Karpas-422 (cell line): ENCODE results near the gene USP3. TPM values are rescaled to one million over a fixed set of nuclear protein-coding genes. Genes with fewer than 3 reads are reported as not detected.
"Not testable (repeated sequence)": the region's sequence is repeated elsewhere in the genome, so short reads cannot be mapped to it uniquely, and the experiment has no call there.

Experiments
- DNase-seq: peaks from one replicate; pipeline ENCODE4 v3.0.0-alpha.2; 2015
- H2AFZ ChIP-seq: fragments of 200-600 bp; sonication (generic); 2 replicates; pipeline ENCODE4 v1.6.1; 2014; ENCODE audit warnings: antibody characterized with exemption, low read length, mixed read lengths
- H3K27ac ChIP-seq: fragments of 200-600 bp; sonication (generic); 2 replicates; pipeline ENCODE4 v1.5.1; 2014; ENCODE audit warnings: mild to moderate bottlenecking, low read length, moderate library complexity
- H3K27me3 ChIP-seq: fragments of 200-600 bp; sonication (generic); 2 replicates; pipeline ENCODE4 v1.6.1; 2014; ENCODE audit warnings: low read length, mixed read lengths
- H3K36me3 ChIP-seq: fragments of 200-600 bp; sonication (generic); 2 replicates; pipeline ENCODE4 v1.6.1; 2014; ENCODE audit warnings: low read length, mixed read lengths; ENCODE audit not compliant: insufficient read depth
- H3K4me1 ChIP-seq: fragments of 200-600 bp; sonication (generic); 2 replicates; pipeline ENCODE4 v1.6.1; 2014; ENCODE audit warnings: mild to moderate bottlenecking, low read length, mixed read lengths
- H3K4me2 ChIP-seq: fragments of 200-600 bp; sonication (generic); 2 replicates; pipeline ENCODE4 v1.6.1; 2014; ENCODE audit warnings: low read length, low read depth, mild to moderate bottlenecking; ENCODE audit not compliant: poor library complexity, severe bottlenecking
- H3K4me3 ChIP-seq: fragments of 200-600 bp; sonication (generic); 2 replicates; pipeline ENCODE4 v1.5.1; 2014; ENCODE audit warnings: mild to moderate bottlenecking, antibody characterized with exemption, low read length, mixed read lengths
- H3K79me2 ChIP-seq: fragments of 200-600 bp; sonication (generic); 2 replicates; pipeline ENCODE4 v1.6.1; 2014; ENCODE audit warnings: mild to moderate bottlenecking, low read length, mixed read lengths
- H3K9ac ChIP-seq: fragments of 200-600 bp; sonication (generic); 2 replicates; pipeline ENCODE4 v1.6.0; 2014; ENCODE audit warnings: low read length
- H3K9me2 ChIP-seq: fragments of 200-600 bp; sonication (generic), shearing (Covaris generic); replicated peaks from 2 replicates; pipeline ENCODE4 v1.6.0; 2014; ENCODE audit warnings: mild to moderate bottlenecking, low read length, moderate library complexity; ENCODE audit not compliant: insufficient read depth
- H3K9me3 ChIP-seq: fragments of 300-700, 200-600 bp; sonication (generic); 2 replicates; pipeline ENCODE4 v1.6.1; 2014; ENCODE audit warnings: low read length, mixed read lengths
- H4K20me1 ChIP-seq: fragments of 200-600 bp; sonication (generic); 2 replicates; pipeline ENCODE4 v1.6.1; 2014; ENCODE audit warnings: mild to moderate bottlenecking, antibody characterized with exemption, low read length, low read depth; ENCODE audit not compliant: insufficient read depth
- total RNA-seq: library from RNA; depleted of rRNA; stranded (reverse); fragments of >200 nt; shearing (Covaris generic); gene quantifications from 2 replicates; pipeline ENCODE4 v1.2.3, GENCODE V29; 2014; ENCODE audit warnings: low replicate concordance

The USP3 gene
- total RNA-seq, 1 experiment from 2014 or later, result 15.4 TPM

- H4K20me1 ChIP-seq, result no peaks in the 10 kb centered on the region
- H3K36me3 ChIP-seq, result no peaks in the 10 kb centered on the region
- H3K9ac ChIP-seq, result no peak overlapping the region
- DNase-seq, result no peak
- no peaks in the 10 kb centered on the region for H3K27me3 ChIP-seq
- no peaks in the 10 kb centered on the region for H3K9me2 ChIP-seq
- no peak overlapping the region for H3K27ac ChIP-seq
- peaks cover 7% of the 10 kb centered on the region for H3K4me1 ChIP-seq
- no peak overlapping the region for H2AFZ ChIP-seq
- no peaks in the 10 kb centered on the region for H3K79me2 ChIP-seq
- no peak overlapping the region for H3K4me2 ChIP-seq
- H3K4me3 ChIP-seq, result no peak overlapping the region
- H3K9me3 ChIP-seq, result no peaks in the 10 kb centered on the region
Measured at GRCh38 chr15:63482874-63483323, 21.5 kb upstream of the USP3 start.

GRCh38 chr15:63483521-63484371, 20.6 kb upstream of the USP3 start:
- Histone ChIP-seq H2AFZ (no peak overlapping the region), H3K27ac (no peak overlapping the region), H3K9me2 (no peaks in the 10 kb centered on the region), H3K4me1 (peaks cover 7% of the 10 kb centered on the region), H3K27me3 (no peaks in the 10 kb centered on the region), H3K9me3 (no peaks in the 10 kb centered on the region), H4K20me1 (no peaks in the 10 kb centered on the region), H3K79me2 (no peaks in the 10 kb centered on the region), H3K9ac (no peak overlapping the region), H3K4me3 (no peak overlapping the region), H3K36me3 (no peaks in the 10 kb centered on the region), H3K4me2 (no peak overlapping the region)
- no peak for DNase-seq

DNA sequence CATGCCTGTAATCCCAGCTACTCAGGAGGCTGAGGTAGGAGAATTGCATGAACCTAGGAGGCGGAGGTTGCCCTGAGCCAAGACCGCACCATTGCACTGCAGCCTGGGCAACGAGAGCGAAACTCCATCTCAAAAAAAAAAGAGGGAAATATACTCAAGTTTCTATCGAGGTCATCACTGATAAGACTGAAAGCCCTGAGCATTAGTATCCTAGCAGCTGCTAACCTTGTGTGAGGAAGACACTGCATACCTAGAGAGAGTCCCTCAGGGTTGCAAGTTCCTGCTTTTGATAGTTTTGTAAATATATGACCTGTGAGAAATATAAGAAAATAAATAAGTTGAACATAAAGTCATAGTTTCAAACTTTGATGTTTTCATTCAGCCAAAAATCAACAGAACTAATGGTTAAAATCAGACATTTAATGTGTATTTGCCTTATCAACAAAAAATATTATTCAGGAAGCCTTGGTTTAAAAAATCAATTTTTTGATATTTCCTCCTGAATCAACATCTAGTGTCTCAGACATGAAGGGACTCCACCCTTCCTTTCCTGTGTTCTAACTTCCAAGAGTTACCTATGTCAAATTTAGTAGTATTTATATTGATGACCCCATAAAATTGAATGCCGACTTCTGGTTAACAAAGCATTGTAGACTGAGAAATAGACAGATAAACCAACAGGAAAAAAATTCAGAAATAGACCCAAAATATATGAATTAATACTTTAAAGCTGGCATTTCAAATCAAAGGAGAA, 19.8 kb upstream of the USP3 start:
- Histone ChIP-seq H3K4me2 (no peak overlapping the region), H3K9ac (no peak overlapping the region), H3K79me2 (no peaks in the 10 kb centered on the region), H3K36me3 (no peaks in the 10 kb centered on the region), H3K4me1 (peaks cover 4% of the 10 kb centered on the region), H3K9me3 (no peaks in the 10 kb centered on the region), H4K20me1 (no peaks in the 10 kb centered on the region), H2AFZ (no peak overlapping the region), H3K27ac (no peak overlapping the region), H3K4me3 (no peak overlapping the region), H3K9me2 (no peaks in the 10 kb centered on the region), H3K27me3 (no peaks in the 10 kb centered on the region)
- no peak for DNase-seq

GRCh38 chr15:63487076-63487757, 17.2 kb upstream of the USP3 start:
- Histone ChIP-seq H3K9ac (no peak overlapping the region), H3K9me2 (no peaks in the 10 kb centered on the region), H3K9me3 (no peaks in the 10 kb centered on the region), H3K4me2 (no peak overlapping the region), H3K4me3 (no peak overlapping the region), H3K4me1 (peaks cover 10% of the 10 kb centered on the region), H3K27ac (no peak overlapping the region), H3K79me2 (no peaks in the 10 kb centered on the region), H3K36me3 (no peaks in the 10 kb centered on the region), H4K20me1 (no peaks in the 10 kb centered on the region), H3K27me3 (no peaks in the 10 kb centered on the region), H2AFZ (no peak overlapping the region)
- DNase-seq, result peak; percentile 87

DNA sequence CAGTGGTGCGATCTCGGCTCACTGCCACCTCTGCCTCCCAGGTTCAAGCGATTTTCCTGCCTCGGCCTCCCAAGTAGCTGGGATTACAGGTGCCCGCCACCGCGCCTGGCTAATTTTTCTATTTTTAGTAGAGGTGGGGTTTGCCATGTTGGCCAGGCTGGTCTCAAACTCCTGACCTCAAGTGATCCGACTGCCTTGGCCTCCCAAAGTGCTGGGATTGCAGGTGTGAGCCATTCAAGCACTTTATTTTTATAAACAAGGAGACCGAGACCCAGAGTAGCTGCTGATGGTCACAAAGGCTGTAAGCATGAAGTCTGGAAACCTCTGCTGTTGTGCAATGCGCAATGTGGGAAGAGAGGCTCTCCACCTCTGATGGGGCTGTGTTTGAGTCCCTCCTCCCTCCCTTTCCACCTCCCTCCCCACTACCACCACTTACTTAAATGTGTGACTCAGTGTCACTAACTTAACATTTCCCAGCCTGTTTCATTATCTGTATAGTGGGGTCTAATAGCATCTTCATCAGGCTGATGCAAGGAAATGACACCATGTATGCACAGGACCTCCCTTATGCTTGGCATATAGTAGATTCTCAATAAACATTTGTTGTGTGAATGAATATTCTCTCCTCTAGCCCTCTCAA, 16.5 kb upstream of the USP3 start:
- not testable (repeated sequence) for H3K27ac ChIP-seq, H3K36me3 ChIP-seq, H4K20me1 ChIP-seq, DNase-seq, H3K27me3 ChIP-seq, H3K9me2 ChIP-seq, H3K4me2 ChIP-seq, H3K4me3 ChIP-seq, H2AFZ ChIP-seq, H3K9ac ChIP-seq, H3K79me2 ChIP-seq, H3K9me3 ChIP-seq
- peaks cover 10% of the 10 kb centered on the region for H3K4me1 ChIP-seq

GRCh38 chr15:63488398-63488960, 15.9 kb upstream of the USP3 start:
- Histone ChIP-seq H3K9me3 (no peaks in the 10 kb centered on the region), H2AFZ (no peak overlapping the region), H3K4me1 (peaks cover 10% of the 10 kb centered on the region), H3K27ac (no peak overlapping the region), H3K27me3 (no peaks in the 10 kb centered on the region), H3K4me2 (no peak overlapping the region), H3K4me3 (no peak overlapping the region), H3K9me2 (no peaks in the 10 kb centered on the region), H3K79me2 (no peaks in the 10 kb centered on the region), H3K36me3 (no peaks in the 10 kb centered on the region), H3K9ac (no peak overlapping the region), H4K20me1 (no peaks in the 10 kb centered on the region)
- no peak for DNase-seq

- Histone ChIP-seq H3K4me1 (peaks cover 10% of the 10 kb centered on the region), H4K20me1 (no peaks in the 10 kb centered on the region), H3K9ac (no peak overlapping the region), H3K79me2 (no peaks in the 10 kb centered on the region), H3K27ac (no peak overlapping the region), H3K9me2 (no peaks in the 10 kb centered on the region), H3K36me3 (no peaks in the 10 kb centered on the region), H3K4me3 (no peak overlapping the region), H3K4me2 (no peak overlapping the region), H2AFZ (no peak overlapping the region), H3K9me3 (no peaks in the 10 kb centered on the region), H3K27me3 (no peaks in the 10 kb centered on the region)
- DNase-seq, result no peak
Measured at GRCh38 chr15:63489352-63489751, 15.0 kb upstream of the USP3 start.
